ENCODE data around the gene ZNF862.

ZNF862 gene

DNA sequence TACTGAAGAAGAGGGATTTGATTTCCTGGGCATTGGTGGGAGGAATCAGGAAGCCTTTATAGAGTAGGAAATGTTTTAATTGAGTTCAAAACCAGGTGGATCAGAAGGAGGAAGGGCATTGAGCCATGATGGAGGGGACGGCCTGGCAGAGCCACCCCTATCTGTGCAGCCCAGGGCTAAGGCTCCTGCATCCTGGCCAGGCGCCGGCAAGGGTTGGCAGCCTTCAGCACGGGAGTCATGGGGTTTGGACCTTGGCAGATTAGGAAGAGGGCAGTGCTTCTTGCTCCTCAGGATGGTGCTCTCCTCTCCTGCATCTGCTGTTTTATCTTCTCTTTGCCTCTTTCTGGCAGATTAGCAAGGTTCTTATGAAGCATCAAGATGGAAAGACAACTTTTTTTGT is 12.5 kb downstream of the ZNF862 start:
- no peaks in the 10 kb centered on the region for H3K27me3 ChIP-seq (ENCODE audit: insufficient read depth, low read depth, severe bottlenecking)
- no peak overlapping the region for H3K27ac ChIP-seq
- no peak overlapping the region for H3K4me3 ChIP-seq (ENCODE audit: low read depth, low read length)
- TF ChIP-seq, protein P1, sequence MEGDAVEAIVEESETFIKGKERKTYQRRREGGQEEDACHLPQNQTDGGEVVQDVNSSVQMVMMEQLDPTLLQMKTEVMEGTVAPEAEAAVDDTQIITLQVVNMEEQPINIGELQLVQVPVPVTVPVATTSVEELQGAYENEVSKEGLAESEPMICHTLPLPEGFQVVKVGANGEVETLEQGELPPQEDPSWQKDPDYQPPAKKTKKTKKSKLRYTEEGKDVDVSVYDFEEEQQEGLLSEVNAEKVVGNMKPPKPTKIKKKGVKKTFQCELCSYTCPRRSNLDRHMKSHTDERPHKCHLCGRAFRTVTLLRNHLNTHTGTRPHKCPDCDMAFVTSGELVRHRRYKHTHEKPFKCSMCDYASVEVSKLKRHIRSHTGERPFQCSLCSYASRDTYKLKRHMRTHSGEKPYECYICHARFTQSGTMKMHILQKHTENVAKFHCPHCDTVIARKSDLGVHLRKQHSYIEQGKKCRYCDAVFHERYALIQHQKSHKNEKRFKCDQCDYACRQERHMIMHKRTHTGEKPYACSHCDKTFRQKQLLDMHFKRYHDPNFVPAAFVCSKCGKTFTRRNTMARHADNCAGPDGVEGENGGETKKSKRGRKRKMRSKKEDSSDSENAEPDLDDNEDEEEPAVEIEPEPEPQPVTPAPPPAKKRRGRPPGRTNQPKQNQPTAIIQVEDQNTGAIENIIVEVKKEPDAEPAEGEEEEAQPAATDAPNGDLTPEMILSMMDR (IDR thresholded peaks at IDR 0.05; ENCODE audit: low read depth, low read length): no peak
- no peaks in the 10 kb centered on the region for H3K9me3 ChIP-seq (ENCODE audit: severe bottlenecking)
- H3K36me3 ChIP-seq: no peaks in the 10 kb centered on the region
- no peak for DNase-seq

DNA sequence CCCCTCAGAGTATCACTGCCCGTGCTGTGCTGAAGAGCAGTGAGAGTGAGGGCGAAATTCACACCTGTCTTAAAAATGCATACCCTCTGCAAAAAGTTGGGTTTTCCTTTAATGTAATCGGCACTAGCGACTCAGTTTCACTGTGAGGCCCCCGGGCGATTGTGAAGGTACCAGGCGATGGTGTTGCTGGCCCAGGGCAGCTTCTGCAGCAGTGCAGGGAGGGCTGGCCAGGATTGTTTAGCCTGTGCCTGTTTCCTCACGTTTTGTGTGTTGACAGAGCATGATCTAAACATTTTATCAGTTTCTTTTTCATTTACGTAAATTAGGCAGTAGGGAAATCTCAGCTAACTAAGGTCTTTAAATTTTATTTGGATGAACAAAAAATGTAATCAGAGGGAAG is 13.3 kb downstream of the ZNF862 start:
- TF ChIP-seq, protein P1 (IDR thresholded peaks at IDR 0.05; ENCODE audit: low read depth, low read length): no peak
- no peaks in the 10 kb centered on the region for H3K27me3 ChIP-seq (ENCODE audit: insufficient read depth, low read depth, severe bottlenecking)
- DNase-seq: no peak

DNA sequence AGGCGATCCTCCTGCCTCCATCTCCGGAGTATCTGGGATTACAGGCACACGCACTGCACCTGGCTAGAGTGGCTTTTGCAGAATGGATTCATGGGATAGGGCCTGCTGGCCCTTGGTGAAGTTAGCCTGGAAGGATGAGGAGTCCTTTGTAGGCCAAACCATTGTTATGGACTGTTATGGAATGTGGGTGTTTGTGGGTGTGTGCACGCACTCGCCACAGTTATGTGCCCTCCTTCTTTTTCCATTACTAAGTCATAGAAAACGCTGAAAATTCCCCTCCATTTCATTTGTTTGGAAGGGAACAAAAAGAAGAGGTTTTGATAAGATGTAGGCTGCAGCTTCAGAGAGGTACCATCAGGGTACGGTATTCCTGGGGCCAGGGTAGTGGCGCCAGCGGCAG is 15.0 kb downstream of the ZNF862 start:
- Histone ChIP-seq H3K27me3 (ENCODE audit: insufficient read depth, low read depth, severe bottlenecking) (no peaks in the 10 kb centered on the region), H3K9me3 (ENCODE audit: severe bottlenecking) (no peaks in the 10 kb centered on the region), H3K4me3 (ENCODE audit: low read depth, low read length) (no peak overlapping the region), H3K27ac (no peak overlapping the region), H3K36me3 (no peaks in the 10 kb centered on the region)
- TF ChIP-seq, protein P1 (IDR thresholded peaks at IDR 0.05; ENCODE audit: low read depth, low read length): no peak
- DNase-seq: no peak

More for the DNA sequence above, 13.3 kb downstream of the ZNF862 start:
- Histone ChIP-seq H3K36me3 (no peaks in the 10 kb centered on the region), H3K9me3 (ENCODE audit: severe bottlenecking) (no peaks in the 10 kb centered on the region), H3K4me3 (ENCODE audit: low read depth, low read length) (no peak overlapping the region), H3K27ac (no peak overlapping the region)

DNA sequence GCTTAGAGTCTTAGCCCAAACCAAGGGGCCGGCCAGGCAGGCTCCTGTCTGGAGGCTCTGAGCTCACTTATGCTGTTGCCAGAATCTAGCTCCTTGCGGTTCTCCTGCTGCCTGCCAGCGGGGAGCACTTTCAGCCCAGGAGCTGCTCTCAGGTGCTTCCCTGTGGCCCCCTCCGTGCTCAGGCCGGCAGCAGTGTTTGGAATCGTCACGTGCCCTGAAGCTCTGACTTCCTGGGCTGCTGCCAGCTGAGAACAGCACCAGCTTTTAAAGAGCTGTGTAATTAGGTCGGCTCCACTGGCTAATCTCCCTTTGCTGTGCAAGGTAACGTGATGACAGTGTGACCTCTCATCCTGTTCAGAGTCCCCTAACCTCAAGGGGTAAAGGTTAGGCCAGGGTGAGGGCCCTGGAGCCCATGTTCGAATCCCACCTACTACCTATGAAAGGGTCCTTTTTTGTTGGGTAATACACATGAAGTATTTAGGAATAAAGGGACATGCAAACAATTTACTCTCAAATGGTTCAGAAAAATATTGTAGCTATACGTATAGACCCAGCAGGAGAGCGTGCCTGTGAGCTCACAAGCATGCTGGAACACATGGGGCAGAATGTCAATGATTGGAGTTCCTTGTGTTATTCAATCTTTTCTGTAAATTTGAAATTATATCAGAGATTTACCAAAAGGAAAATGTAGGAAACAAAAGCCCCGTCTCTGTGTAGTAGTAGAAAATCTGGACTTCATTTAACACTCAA is 16.6 kb downstream of the ZNF862 start:
- Histone ChIP-seq H3K36me3 (no peaks in the 10 kb centered on the region), H3K9me3 (ENCODE audit: severe bottlenecking) (no peaks in the 10 kb centered on the region), H3K27me3 (ENCODE audit: insufficient read depth, low read depth, severe bottlenecking) (no peaks in the 10 kb centered on the region), H3K27ac (peak overlapping the region; percentile 32), H3K4me3 (ENCODE audit: low read depth, low read length) (no peak overlapping the region)
- TF ChIP-seq, protein P1 (IDR thresholded peaks at IDR 0.05; ENCODE audit: low read depth, low read length): no peak
- DNase-seq: peak; percentile 86

DNA sequence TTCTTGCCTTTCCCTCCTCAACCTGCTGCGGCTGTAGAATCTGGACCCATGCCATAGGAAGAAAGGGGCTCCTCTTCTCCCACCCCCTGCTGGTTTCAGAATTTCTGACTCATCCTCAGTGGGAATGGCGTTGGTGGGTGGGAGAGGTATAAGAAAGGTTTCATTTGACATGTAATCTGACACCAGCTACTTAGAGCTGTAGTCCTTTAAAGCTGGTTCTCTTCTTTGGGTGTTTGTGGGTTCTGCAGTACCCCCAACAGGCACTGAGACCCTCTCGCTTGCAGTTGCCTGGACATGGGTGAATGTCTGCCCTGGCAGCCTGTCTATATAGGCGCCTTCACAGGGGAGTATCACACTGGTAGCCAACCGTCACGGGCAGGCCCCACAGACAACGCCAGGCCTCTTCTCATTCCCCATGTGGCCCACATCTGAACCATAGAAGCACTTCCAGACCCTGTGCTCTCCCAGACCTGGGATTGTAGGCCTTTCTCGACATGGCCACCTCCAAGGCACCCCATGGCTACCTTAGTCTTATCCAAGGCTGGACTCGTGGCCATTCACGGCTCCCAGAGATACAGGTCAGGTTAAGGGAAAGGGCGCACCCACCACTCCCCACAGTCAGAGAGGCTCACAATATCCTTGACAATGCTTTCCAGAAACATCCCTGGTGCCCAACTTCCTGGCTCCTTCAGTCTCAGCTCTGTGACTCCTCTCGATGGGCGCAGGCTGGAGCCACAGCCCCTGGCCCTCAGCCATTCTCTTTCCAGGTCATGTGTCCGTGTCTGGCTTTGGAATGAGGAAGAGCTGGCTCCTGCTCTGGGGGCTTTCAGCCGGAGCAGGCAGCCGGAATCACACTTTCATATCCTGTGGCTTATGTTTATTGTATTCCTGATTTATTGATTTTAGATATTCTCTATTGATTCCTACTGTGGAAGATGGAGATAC is 17.5 kb downstream of the ZNF862 start:
- Histone ChIP-seq H3K4me3 (ENCODE audit: low read depth, low read length) (no peak overlapping the region), H3K36me3 (no peaks in the 10 kb centered on the region), H3K27ac (no peak overlapping the region; the same call in 1 of the 2 replicates), H3K27me3 (ENCODE audit: insufficient read depth, low read depth, severe bottlenecking) (no peaks in the 10 kb centered on the region), H3K9me3 (ENCODE audit: severe bottlenecking) (no peaks in the 10 kb centered on the region)
- no peak for DNase-seq
- TF ChIP-seq, protein P1 (IDR thresholded peaks at IDR 0.05; ENCODE audit: low read depth, low read length): no peak
